Nephron progenitor cell (in vitro differentiated cells): ENCODE results near the gene JAG2.
A peak's percentile ranks its signal among the peaks of the same experiment; 100 is the strongest.

ENCODE experiments used
- DNase-seq: peaks from one replicate; pipeline ENCODE4 v3.0.0; 2021
- H3K27ac Mint-ChIP-seq: 2 replicates; pipeline ENCODE4 v1.8.0; 2021; ENCODE audit warnings: mild to moderate bottlenecking, moderate library complexity, mixed read lengths
- H3K27me3 Mint-ChIP-seq: 2 replicates; pipeline ENCODE4 v1.8.0; 2021; ENCODE audit warnings: mild to moderate bottlenecking, low read depth, mixed read lengths; ENCODE audit not compliant: poor library complexity
- H3K36me3 Mint-ChIP-seq: 2 replicates; pipeline ENCODE4 v1.8.0; 2021; ENCODE audit warnings: low read depth, mixed read lengths
- H3K4me1 Mint-ChIP-seq: 2 replicates; pipeline ENCODE4 v1.8.0; 2021; ENCODE audit warnings: mixed read lengths
- H3K4me3 Mint-ChIP-seq: 2 replicates; pipeline ENCODE4 v1.8.0; 2021; ENCODE audit warnings: mild to moderate bottlenecking, moderate library complexity, mixed read lengths
- H3K9me3 Mint-ChIP-seq: 2 replicates; pipeline ENCODE4 v1.8.0; 2021; ENCODE audit warnings: mild to moderate bottlenecking, moderate library complexity, mixed read lengths
- TF ChIP-seq, protein P1 (sequence below): fragments of 200-600 bp; sonication (generic); IDR thresholded peaks from 2 replicates; pipeline ENCODE4 v1.5.0; 2021; ENCODE audit warnings: antibody characterized with exemption

JAG2 gene

DNA sequence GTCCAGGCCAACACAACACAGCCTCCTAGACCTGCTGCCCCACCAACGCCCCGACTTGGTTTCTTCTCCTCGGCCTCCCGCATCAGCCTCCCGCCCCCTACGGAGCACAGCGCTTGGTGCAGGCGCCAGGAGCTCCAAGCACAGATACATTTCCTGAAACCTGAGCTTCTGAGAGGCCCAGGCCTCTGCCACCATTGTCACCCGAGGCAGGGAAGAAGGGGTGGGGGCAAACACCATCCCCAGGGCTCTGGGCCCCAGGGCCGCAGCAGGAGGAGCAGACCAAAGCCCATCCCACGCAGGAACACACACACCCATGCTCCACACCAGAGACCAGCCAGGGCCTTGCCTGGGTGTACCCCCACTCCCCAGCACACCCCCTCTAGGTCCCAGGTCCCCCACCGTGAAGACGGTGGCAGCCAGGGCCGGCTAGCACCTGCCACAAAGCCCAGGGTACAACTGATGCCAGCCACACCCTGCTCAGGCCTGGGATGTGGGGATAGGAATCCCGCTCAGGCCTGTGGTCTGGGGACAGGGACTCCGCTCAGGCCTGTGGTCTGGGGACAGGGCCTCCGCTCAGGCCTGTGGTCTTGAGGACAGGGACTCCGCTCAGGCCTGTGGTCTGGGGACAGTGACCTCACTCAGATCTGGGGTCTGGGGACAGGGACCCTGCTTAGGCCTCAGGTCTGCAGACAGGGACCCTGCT is 5.4 kb downstream of the JAG2 start:
- H3K9me3 Mint-ChIP-seq = no peaks in the 10 kb centered on the region
- peaks cover 34% of the 10 kb centered on the region for H3K27me3 Mint-ChIP-seq
- H3K4me3 Mint-ChIP-seq = no peak overlapping the region
- no peak overlapping the region for H3K27ac Mint-ChIP-seq
- DNase-seq = no peak
- H3K36me3 Mint-ChIP-seq = no peaks in the 10 kb centered on the region
- H3K4me1 Mint-ChIP-seq = peaks cover 30% of the 10 kb centered on the region
- TF ChIP-seq, protein P1, sequence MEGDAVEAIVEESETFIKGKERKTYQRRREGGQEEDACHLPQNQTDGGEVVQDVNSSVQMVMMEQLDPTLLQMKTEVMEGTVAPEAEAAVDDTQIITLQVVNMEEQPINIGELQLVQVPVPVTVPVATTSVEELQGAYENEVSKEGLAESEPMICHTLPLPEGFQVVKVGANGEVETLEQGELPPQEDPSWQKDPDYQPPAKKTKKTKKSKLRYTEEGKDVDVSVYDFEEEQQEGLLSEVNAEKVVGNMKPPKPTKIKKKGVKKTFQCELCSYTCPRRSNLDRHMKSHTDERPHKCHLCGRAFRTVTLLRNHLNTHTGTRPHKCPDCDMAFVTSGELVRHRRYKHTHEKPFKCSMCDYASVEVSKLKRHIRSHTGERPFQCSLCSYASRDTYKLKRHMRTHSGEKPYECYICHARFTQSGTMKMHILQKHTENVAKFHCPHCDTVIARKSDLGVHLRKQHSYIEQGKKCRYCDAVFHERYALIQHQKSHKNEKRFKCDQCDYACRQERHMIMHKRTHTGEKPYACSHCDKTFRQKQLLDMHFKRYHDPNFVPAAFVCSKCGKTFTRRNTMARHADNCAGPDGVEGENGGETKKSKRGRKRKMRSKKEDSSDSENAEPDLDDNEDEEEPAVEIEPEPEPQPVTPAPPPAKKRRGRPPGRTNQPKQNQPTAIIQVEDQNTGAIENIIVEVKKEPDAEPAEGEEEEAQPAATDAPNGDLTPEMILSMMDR = no peak

- no peak for DNase-seq
- no peaks in the 10 kb centered on the region for H3K36me3 Mint-ChIP-seq
- TF ChIP-seq, protein P1 = no peak
- peaks cover 30% of the 10 kb centered on the region for H3K4me1 Mint-ChIP-seq
- H3K9me3 Mint-ChIP-seq = no peaks in the 10 kb centered on the region
- H3K4me3 Mint-ChIP-seq = no peak overlapping the region
- peaks cover 34% of the 10 kb centered on the region for H3K27me3 Mint-ChIP-seq
- no peak overlapping the region for H3K27ac Mint-ChIP-seq
Observed at GRCh38 chr14:105162669-105162979, 6.0 kb downstream of the JAG2 start.

DNA sequence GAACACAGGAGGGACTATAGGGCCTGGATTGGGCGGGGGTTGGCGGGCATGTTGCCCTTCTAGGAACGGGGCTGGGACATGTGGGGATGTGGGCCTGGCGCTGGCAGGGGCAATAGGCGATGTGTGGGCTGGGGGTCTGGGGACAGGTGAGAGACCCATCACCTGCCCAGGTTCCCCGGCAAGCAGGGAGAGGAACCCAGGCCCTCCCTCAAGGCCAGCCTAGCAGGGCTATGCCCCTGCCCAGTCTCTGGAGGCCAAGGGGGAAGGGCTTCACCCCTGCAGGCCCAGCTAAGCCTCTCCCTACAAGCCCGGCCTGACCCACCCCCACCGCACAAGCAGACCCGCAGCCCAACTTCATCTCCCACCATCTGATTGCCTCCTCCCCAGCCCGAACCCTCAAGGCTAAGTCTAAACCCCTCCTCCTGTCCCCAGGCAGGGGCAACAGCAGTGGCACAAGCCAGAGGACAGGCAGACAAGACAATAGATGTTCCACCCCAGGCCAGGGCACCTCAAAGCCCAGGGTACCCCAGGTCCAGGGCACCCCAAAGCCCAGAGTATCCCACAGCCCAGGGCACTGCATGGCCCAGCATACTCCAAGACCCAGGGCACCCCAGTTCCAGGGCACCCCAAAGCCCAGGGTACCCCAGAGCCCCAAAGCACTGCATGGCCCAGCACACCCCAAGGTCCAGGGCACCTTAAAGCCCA is 6.5 kb downstream of the JAG2 start:
- Mint-ChIP-seq H3K4me3 (no peak overlapping the region), H3K4me1 (peaks cover 30% of the 10 kb centered on the region), H3K27me3 (peaks cover 33% of the 10 kb centered on the region), H3K9me3 (no peaks in the 10 kb centered on the region), H3K36me3 (no peaks in the 10 kb centered on the region), H3K27ac (peak overlapping the region; percentile 42)
- TF ChIP-seq, protein P1 = no peak
- DNase-seq = no peak

- Mint-ChIP-seq H3K27ac (no peak overlapping the region), H3K27me3 (peaks cover 25% of the 10 kb centered on the region), H3K9me3 (no peaks in the 10 kb centered on the region), H3K4me3 (no peak overlapping the region), H3K4me1 (peaks cover 32% of the 10 kb centered on the region), H3K36me3 (no peaks in the 10 kb centered on the region)
- TF ChIP-seq, protein P1 = no peak
- no peak for DNase-seq
Observed at GRCh38 chr14:105161309-105161708, 7.3 kb downstream of the JAG2 start.

GRCh38 chr14:105160776-105161175 is 7.8 kb downstream of the JAG2 start:
- H3K36me3 Mint-ChIP-seq = no peaks in the 10 kb centered on the region
- H3K27me3 Mint-ChIP-seq = peaks cover 20% of the 10 kb centered on the region
- peaks cover 34% of the 10 kb centered on the region for H3K4me1 Mint-ChIP-seq
- TF ChIP-seq, protein P1 = no peak
- no peak overlapping the region for H3K4me3 Mint-ChIP-seq
- no peak for DNase-seq
- no peaks in the 10 kb centered on the region for H3K9me3 Mint-ChIP-seq
- no peak overlapping the region for H3K27ac Mint-ChIP-seq

- TF ChIP-seq, protein P1 = no peak
- no peaks in the 10 kb centered on the region for H3K36me3 Mint-ChIP-seq
- H3K4me1 Mint-ChIP-seq = peaks cover 29% of the 10 kb centered on the region
- peaks cover 12% of the 10 kb centered on the region for H3K27me3 Mint-ChIP-seq
- H3K27ac Mint-ChIP-seq = no peak overlapping the region
- H3K4me3 Mint-ChIP-seq = no peak overlapping the region
- DNase-seq = no peak
- no peaks in the 10 kb centered on the region for H3K9me3 Mint-ChIP-seq
Observed at GRCh38 chr14:105159344-105159743, 9.2 kb downstream of the JAG2 start.
